IPS-18c (cell line): Measurements from ENCODE around the gene LTF.

Source experiments
- H3K4me3 ChIP-seq: 2 replicates; pipeline ENCODE4 v1.7.0; 2013; ENCODE audit warnings: low read depth, mild to moderate bottlenecking, low read length, moderate library complexity; ENCODE audit not compliant: insufficient read depth
- H3K9me3 ChIP-seq: one replicate; pipeline ENCODE4 v1.6.1; 2013; ENCODE audit warnings: mild to moderate bottlenecking, low read length, moderate library complexity; ENCODE audit not compliant: control insufficient read depth, insufficient read depth

The LTF gene

DNA sequence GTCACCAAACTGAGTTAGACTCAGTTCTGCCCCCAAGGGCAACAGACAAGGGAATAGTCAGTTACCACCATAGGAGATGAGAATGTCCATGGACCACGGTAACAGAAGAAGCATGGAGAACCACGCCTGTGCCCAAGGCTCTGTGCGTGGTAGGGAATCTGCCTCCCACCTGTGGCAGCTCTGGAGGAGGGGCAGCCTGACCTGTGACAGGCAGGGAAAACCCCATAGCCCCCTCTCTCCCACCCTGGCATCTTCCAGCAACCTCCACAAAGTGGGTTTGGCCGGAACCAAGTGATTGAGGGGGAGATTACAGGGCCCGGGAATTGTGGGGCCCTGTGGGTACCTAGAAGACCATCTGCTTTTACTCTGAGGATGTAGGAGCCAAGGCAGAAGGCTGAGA lies 14.3 kb upstream of the LTF start:
- Histone ChIP-seq H3K4me3 (no peak overlapping the region), H3K9me3 (no peaks in the 10 kb centered on the region)

DNA sequence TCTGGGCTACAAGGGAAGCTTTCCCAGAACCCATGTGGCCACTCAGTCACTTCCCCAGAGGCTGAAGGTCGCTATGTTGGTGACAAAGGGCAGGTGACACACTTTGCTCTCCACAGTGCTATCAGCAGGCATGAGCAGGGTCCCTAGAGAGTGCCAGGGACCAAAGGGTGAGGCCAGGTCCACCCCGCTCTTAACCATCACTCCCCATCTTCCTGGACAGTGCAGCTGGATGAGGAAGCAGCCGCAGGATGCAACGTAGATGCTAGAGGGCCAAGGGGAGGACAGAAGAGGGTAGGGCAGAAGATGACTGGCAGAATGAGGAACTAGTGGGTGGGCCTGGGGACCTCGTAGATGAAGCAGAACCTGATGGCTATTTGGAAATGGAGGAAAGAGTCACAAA lies 13.6 kb upstream of the LTF start:
- Histone ChIP-seq H3K9me3 (no peaks in the 10 kb centered on the region), H3K4me3 (no peak overlapping the region)

DNA sequence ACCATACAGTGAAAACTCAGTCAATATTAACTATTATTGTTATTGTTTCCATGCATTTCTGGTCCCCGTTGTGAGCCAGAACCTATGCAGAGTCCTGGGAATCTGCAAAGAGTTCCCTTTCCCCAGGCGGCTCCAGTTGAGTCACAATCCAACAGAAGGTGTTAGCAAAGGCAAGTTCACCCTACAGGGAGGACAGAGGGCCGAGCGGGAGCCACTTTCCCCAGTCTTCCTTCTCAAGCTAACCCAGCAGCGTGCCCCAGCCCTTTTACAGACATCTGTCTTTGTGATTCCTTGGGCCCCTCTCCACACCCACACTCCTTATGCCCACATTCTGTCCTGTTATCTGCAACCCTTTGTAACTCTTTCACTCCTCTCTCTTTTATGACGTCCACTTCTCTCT lies 13.1 kb upstream of the LTF start:
- no peak overlapping the region for H3K4me3 ChIP-seq
- H3K9me3 ChIP-seq, result no peaks in the 10 kb centered on the region

DNA sequence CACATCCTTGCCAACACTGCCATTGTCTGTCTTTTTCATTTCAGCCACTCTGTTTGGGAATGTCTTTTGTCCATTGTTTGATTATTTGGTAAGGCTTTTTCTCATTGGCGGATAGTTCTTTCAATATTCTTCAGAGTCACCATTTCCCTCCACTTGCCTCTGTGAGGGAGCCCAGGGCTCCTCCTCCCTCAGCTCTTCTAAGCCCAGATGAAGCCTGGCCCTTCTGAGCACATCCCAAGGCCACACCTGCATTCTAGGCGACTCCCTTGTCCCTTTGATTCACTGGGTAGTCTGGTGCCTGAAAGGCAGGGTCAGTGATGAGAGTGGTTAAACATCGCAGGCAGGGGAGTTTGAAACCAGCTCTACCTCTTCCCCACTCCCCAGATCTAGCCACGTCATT lies 12.4 kb upstream of the LTF start:
- Histone ChIP-seq H3K4me3 (no peak overlapping the region), H3K9me3 (no peaks in the 10 kb centered on the region)

DNA sequence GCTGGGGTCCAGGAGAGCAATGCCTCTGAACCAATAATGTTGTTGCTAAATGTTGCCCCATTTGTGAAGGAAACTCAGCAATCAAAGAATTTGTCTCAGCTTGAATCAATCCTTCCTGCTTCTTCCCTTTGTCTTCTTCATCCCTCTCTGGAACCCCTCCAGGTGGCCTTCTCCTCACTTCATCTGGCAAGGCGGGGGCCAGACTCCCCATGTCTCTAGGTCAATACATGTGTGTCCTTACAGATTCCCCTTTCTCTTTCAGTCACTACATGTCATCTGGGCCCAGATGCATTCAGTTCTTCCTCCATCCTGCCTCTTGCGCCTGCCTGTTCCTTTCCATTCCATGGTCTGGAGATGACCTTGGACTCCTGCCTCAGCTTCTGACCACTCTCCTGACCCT lies 8.0 kb upstream of the LTF start:
- H3K9me3 ChIP-seq, result no peaks in the 10 kb centered on the region
- H3K4me3 ChIP-seq, result no peak overlapping the region

DNA sequence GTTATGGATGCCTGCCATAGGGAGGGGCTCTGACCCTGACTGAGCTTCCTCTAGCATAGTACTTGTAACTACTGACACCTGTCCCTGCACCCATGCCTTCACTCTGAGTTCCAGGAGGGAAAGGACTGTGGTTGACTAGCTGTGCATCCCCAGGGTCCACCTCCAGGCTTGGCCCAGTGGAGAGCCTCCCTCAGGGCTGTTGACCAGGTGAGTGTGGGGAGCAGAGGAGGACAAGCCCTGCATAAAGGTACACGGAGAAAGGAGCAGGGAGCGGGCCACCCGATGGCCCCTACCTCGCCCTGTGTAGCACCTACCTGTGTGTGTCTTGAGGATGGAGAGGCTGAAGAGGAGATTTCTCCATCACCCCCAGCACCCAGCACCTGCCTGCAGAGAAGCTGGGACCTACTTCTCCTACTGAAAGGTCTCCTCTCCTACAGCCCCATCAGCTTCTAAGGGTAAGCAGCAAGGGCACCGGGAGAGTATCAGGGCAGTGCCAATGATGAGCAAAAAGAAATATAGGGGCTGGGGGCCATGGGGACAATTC lies 6.7 kb upstream of the LTF start:
- Histone ChIP-seq H3K4me3 (no peak overlapping the region), H3K9me3 (no peaks in the 10 kb centered on the region)

DNA sequence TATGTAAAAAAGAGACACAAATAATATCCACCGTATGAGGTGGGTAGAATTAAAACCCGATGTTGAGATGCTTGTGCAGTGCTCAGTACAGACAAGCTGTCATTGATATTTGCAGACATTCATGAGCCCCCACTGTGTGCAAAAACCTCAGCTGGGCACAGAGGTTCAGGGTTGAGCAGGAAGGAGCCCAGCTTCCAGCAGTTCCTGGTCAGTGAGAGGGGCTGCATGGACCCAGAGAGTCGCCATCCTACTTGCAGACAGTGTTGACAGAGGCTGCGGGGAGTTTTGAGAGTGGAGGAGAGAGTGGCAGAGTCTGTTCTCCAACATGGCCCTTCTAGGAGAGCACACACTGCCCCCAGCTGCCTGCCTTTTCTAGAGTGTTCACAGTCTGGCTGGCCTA lies 6.1 kb upstream of the LTF start:
- Histone ChIP-seq H3K9me3 (no peaks in the 10 kb centered on the region), H3K4me3 (no peak overlapping the region)

DNA sequence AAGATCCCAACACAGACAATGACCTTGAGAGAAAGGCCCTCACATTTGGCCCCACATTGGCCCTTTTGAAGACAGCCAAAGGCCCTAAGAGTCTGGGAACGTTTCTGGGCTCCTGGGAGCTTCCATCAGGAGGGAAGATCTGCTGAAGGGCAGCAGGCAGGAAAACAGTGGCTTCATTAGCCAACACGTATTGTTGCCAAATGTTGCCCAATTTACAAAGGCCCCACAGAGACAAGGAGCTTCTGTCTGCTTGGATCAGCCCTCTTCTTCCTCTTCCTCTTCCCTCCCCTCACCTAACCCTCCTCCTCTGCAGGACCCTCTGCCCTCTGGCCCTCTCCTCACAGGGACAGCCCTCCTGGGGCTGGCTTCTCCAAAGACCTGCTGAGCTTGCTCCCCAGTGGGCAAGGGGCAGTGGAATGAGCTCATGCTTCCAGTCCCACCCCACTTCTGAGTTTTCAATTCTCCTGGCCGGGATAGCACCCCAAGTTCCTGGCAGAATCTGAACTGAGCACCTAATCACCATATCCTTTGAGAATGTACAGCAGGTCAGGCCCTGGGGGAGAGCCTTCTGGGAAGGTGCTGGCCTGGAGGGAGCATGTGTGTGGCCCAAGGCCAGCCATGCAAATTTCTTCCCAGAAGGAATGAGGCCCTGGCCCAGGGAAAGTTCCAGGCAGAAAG lies 5.1 kb upstream of the LTF start:
- Histone ChIP-seq H3K9me3 (no peaks in the 10 kb centered on the region), H3K4me3 (no peak overlapping the region)

DNA sequence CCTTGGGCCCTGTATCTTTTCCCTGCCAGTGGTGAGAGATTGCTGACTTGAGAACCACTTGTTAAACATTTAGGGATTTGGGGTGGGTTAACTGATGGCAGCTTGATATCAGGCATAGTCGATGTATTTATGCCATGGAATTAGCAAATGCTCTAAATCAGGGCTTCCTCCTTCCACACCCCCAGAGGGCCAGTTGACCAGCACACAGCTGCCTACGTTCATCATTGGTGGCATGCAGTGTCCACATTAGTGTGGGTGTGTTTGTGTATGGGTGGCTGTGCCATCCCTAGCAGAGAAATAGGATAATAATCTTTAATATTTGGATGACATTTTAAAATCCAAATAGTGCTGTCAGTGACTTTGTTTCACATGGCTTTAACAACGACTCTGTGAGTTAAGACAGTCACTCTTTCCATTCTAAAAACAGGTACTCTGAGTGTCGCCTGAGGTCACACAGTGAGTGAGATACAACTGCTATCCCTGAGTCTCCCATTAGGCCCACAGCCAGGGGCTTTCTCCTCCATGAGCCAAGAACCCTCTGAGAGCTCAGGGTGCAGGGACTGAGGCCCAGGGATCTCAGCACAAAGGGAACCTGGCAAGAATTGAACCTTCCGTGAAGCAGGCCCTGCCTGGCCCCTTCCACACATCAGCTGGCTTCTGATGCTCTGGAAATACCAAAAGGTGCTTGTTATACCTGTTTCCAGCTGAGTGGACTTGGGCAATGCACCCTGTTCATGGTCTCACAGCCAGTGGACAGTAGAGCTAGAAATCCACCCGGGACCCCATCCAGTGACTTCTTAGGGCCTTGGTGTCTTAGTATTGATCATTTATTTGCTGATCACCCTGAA lies 4.3 kb upstream of the LTF start:
- Histone ChIP-seq H3K4me3 (no peak overlapping the region), H3K9me3 (no peaks in the 10 kb centered on the region)

DNA sequence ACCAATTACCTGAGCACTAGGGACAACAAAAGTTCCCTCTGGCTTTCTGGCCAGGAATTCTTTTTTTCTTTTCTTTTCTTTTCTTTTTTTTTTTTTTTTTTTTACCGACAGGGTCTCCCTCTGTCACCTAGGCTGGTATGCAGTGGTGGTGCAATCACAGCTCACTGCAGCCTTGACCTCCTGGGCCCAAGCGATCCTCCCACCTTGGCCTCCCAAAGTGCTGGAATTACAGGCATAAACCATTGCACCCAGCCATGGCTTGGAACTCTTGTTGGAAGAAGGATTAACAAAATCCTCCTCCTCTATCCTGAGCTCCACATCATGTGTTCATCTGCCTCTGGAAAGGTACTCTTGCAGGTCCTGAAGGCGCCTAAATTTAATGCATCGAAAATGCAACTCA lies 2.9 kb upstream of the LTF start:
- Histone ChIP-seq H3K4me3 (no peak overlapping the region), H3K9me3 (no peaks in the 10 kb centered on the region)

DNA sequence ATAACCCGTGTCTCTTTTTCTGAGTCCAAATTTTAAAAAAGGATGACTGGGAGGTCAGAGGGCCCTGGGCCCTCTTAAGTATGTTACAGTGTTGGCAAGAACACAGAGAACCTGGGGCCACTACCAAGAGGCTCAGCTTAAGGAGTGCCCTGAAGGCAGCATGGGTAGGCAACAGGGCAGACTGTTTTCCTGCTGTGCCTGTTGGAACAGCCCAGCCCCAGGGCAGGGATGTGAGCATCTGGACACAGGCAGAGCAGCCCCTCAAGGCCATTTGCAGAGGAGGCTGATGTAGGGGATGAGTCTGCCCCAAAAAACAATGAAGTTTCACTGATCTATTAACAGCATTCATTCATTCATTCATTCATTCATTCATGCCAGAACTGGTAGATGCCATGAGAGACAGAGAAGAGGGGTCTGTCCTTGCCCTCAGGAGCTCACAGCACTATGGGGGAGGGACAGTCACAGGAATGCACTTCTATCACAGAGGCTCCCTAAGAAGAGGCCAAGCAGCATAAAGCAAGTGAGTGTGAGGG lies 2.2 kb upstream of the LTF start:
- no peaks in the 10 kb centered on the region for H3K9me3 ChIP-seq
- no peak overlapping the region for H3K4me3 ChIP-seq

DNA sequence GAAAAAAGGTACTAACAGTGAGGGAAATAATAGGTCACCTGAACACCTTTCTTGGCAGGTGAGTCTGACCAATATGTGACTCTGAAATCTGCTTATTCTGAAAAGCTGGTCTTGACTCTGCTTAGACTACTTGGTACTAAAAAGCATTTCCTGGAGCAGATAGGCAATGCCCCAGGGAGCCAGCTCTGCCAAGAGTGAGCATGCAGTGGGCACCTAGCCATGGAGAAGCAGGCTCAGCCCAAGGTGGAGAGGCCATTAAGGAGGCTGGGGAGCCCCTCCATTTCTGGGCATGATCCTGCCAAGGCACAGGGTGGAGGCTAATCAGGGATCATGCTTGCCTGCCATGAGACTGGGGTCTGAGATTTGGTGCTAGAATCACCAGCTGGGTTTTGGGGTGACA lies 1.6 kb upstream of the LTF start:
- H3K9me3 ChIP-seq, result no peaks in the 10 kb centered on the region
- H3K4me3 ChIP-seq, result no peak overlapping the region

DNA sequence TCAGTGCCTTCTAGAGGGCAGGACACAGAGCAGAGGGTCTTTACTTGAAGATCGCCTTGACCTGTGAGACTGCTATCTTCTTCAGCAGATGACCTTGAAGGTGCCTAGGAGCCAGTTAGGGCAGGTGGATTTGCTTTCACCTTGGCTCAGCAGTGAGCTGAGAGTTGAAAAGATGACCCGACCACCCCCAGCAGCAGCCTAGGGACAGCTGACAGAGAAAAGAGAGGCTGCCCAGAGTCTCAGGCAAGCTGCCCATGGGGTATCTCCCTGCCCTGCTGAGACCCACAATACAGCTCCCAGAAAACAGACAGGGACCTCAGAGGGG lies 453 bp upstream of the LTF start:
- no peaks in the 10 kb centered on the region for H3K9me3 ChIP-seq
- H3K4me3 ChIP-seq, result no peak overlapping the region

DNA sequence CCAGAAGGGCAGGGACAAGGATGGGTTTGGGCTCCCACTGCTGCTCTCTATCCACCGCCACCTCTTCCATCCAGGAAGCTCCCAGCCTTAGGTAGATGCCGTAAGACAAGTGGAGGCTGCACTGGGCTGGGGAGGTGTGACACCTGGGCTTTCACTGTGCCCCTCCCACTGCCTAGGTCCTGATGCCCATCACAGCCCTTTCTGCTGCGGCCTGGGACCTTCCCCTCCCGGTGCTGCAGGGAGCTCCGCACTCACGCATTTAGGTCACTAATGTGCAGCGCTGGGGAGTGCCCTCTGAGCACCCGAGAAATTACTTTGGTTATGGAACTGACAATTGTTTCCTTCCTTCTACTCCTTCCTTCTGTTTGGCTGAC lies 850 bp downstream of the LTF start:
- H3K9me3 ChIP-seq, result no peaks in the 10 kb centered on the region
- no peak overlapping the region for H3K4me3 ChIP-seq

DNA sequence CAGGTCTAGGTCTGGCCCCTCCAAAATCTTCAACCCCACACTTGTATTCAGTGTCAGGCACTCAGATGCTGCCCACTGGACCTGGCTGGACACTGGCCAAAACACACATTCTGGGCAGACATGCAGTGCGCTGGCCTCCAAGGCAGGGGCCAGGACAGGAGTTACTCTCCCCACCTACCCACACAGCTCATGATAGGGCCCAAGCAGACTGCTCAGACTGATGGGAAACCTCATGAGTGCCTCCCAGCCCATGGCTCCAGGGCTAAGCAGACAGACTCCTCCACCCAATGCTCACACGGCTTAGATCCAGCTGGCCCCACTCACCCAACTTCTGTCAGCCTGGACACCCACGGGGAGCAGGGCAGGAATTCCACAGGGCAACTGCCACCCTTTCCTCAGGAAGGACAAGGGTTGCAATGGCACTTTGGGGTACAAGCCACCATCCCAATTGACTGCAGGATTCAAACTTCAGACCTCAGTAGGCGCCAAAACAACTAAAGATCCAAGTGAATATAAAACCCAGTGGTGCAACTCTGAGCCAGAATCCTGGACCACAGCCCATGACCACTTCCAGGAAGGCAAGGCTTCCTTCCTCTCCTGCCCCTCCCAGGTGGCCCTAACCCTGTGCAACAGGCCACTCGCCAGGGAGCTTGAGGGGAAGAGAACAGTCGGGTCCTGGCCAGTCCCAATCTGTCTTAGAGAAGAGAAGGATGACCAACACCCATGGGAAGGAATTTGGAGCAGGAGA lies 1.4 kb downstream of the LTF start:
- Histone ChIP-seq H3K9me3 (no peaks in the 10 kb centered on the region), H3K4me3 (no peak overlapping the region)

DNA sequence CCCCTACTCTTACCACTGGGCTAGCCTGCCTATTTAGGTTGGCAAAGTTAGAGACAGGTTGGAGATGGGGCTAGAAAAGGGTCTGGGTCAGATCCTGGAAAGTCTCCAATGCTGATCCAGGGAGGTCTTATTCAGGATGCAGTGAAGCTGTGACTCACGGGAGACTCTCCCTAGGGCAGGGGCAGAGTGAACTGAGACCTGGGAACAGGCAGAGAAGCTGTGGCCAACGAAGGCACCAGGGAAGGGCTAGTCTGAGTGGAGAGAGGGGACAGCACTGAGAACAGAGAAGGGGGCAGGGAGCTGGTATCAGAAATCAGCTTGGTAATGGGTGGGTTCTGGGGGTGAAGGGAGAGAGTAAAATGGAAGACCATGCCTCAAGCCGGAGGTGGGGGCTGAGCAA lies 2.2 kb downstream of the LTF start:
- Histone ChIP-seq H3K4me3 (no peak overlapping the region), H3K9me3 (no peaks in the 10 kb centered on the region)

DNA sequence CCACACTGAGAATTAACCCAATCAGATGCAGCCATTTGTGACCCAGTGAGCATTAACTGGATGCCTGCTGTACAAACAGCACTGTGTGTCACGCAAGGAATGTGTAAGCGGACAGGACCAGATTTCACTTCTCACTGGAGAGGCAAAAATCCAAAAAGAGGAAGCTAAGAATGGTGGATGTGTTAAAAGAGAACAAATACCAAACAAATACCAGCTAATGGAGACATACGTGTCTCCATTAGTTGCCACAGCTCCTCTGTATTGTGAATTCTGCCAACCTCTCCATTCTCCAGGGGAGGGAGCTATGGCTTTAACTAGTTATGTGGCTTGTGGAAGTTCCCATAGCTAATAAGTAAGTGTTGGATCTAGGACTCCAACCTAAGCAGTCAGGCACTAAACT lies 2.6 kb downstream of the LTF start:
- H3K4me3 ChIP-seq, result no peak overlapping the region
- no peaks in the 10 kb centered on the region for H3K9me3 ChIP-seq

DNA sequence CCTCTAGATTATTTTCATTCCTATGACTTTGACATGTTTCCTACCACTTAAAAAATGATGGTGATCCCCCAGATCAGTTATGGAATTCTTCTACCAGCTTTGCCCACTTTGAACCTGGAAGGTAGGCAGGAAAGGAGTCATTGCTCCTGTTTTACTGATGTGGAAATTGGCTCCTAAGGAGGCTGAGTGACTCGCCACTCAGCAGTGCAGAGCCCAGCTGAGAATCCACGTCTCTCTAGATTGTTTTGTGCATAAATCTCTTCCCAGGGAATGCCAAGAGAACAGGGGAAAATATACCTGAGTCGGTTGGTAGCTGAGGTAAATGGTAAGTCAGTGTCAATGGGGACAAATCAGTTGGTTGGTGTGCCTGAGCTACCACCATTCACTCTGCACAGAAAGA lies 4.7 kb downstream of the LTF start:
- Histone ChIP-seq H3K9me3 (no peaks in the 10 kb centered on the region), H3K4me3 (no peak overlapping the region)
